Loucy (cell line): ENCODE data around the gene ME3.

ENCODE experiments used
- EZH2phosphoT487 ChIP-seq: fragments of 200-600 bp; IDR thresholded peaks from 2 replicates; pipeline ENCODE4 v1.6.1; 2018; ENCODE audit warnings: antibody characterized with exemption, mild to moderate bottlenecking, moderate library complexity, borderline replicate concordance
- TF ChIP-seq, protein P1 (sequence below): fragments of 200-600 bp; sonication (generic); conservative IDR thresholded peaks from 2 replicates; pipeline ENCODE4 v1.5.1; 2014; ENCODE audit warnings: mild to moderate bottlenecking, antibody characterized with exemption, low read length

DNA sequence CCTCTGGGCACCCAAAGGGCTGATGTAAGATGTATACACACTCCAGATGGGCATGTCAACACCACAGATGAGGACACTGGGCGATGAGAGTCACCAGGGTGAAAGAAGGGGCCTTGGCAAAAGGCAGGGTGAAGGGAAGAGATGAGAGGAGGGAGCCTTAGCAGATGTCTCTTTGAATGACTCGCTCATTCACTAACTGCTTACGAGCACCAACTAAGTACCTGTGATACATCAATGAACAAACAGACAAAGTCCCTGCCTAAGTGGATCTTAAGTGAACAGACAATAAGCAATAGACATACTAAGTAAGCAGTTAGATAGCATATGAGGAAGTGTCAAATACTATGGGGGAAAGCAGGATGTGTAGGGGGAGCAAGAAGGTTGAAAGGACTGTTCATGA, 7.5 kb downstream of the ME3 start:
- TF ChIP-seq, protein P1, sequence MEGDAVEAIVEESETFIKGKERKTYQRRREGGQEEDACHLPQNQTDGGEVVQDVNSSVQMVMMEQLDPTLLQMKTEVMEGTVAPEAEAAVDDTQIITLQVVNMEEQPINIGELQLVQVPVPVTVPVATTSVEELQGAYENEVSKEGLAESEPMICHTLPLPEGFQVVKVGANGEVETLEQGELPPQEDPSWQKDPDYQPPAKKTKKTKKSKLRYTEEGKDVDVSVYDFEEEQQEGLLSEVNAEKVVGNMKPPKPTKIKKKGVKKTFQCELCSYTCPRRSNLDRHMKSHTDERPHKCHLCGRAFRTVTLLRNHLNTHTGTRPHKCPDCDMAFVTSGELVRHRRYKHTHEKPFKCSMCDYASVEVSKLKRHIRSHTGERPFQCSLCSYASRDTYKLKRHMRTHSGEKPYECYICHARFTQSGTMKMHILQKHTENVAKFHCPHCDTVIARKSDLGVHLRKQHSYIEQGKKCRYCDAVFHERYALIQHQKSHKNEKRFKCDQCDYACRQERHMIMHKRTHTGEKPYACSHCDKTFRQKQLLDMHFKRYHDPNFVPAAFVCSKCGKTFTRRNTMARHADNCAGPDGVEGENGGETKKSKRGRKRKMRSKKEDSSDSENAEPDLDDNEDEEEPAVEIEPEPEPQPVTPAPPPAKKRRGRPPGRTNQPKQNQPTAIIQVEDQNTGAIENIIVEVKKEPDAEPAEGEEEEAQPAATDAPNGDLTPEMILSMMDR = no peak
- no peak for TF ChIP-seq EZH2phosphoT487
